Activated CD4-positive, alpha-beta memory T cell treated with anti-CD3 and anti-CD28 coated beads, Interleukin-2, amount 10 ng/mL, durations not matched to agents 7 days and 5 days (primary cell): ENCODE measurements around the gene EBI3. TPM values are rescaled to one million over a fixed set of nuclear protein-coding genes. Genes with fewer than 3 reads are reported as not detected.
"Not testable (repeated sequence)": the region's sequence is repeated elsewhere in the genome, so short reads cannot be mapped to it uniquely, and the experiment has no call there.

Experiments used
- CTCF ChIA-PET: fragments of 350-600 bp; sonication (Branson Sonifier 250); formaldehyde crosslinking; loops from one replicate; lab custom pipeline; 2021; ENCODE audit warnings: antibody characterized with exemption, inconsistent platforms; lab: Charles Lee
- POLR2A ChIA-PET: fragments of 350-600 bp; sonication (Branson Sonifier 250); formaldehyde crosslinking; loops from one replicate; lab custom pipeline; 2021; ENCODE audit warnings: antibody characterized with exemption; lab: Charles Lee
- DNase-seq: peaks from one replicate; pipeline ENCODE4 v3.0.0-alpha.2; 2020
- H3K27ac Mint-ChIP-seq: one replicate; pipeline ENCODE4 v1.8.0; 2021; ENCODE audit warnings: mild to moderate bottlenecking, mixed read lengths
- H3K27me3 Mint-ChIP-seq: one replicate; pipeline ENCODE4 v1.8.0; 2021; ENCODE audit warnings: mixed read lengths
- H3K36me3 Mint-ChIP-seq: one replicate; pipeline ENCODE4 v1.8.0; 2021; ENCODE audit warnings: low read depth, mixed read lengths
- H3K4me1 Mint-ChIP-seq: one replicate; pipeline ENCODE4 v1.8.0; 2021; ENCODE audit warnings: mixed read lengths
- H3K4me3 Mint-ChIP-seq: one replicate; pipeline ENCODE4 v1.8.0; 2021; ENCODE audit warnings: mild to moderate bottlenecking, mixed read lengths
- H3K9me3 Mint-ChIP-seq: one replicate; pipeline ENCODE4 v1.8.0; 2021; ENCODE audit warnings: mixed read lengths
- total RNA-seq, 2 experiments: library from RNA; stranded (reverse); gene quantifications; one replicate each; pipeline ENCODE4 v1.2.3, GENCODE V29; 2021

The EBI3 gene
- total RNA-seq, 2 experiments from 2014 or later = 4.0 TPM

- peaks cover 24% of the 10 kb centered on the region for H3K27me3 Mint-ChIP-seq
- no peak for DNase-seq
- H3K9me3 Mint-ChIP-seq = no peaks in the 10 kb centered on the region
- ChIA-PET POLR2A (no interaction called here), CTCF (interaction anchor here (1.2 to 1.5 kb wide), 2 partner anchors 9 to 11 kb away, joined by 5 to 6 read pairs; no protein-coding TSS in a partner anchor)
- H3K4me3 Mint-ChIP-seq = no peak overlapping the region
- H3K27ac Mint-ChIP-seq = no peak overlapping the region
- no peaks in the 10 kb centered on the region for H3K36me3 Mint-ChIP-seq
- H3K4me1 Mint-ChIP-seq = peaks cover 2% of the 10 kb centered on the region
These were observed 47.9 kb downstream of the EBI3 start for GRCh38 chr19:4277191-4277696.

- H3K27ac Mint-ChIP-seq = no peak overlapping the region
- POLR2A ChIA-PET = no interaction called here
- no peak overlapping the region for H3K4me3 Mint-ChIP-seq
- peaks cover 2% of the 10 kb centered on the region for H3K4me1 Mint-ChIP-seq
- CTCF ChIA-PET = interaction anchor here (1.2 to 1.5 kb wide), 2 partner anchors 10 to 12 kb away, joined by 5 to 6 read pairs; no protein-coding TSS in a partner anchor
- DNase-seq = no peak
- H3K27me3 Mint-ChIP-seq = peaks cover 25% of the 10 kb centered on the region
- no peaks in the 10 kb centered on the region for H3K9me3 Mint-ChIP-seq
- H3K36me3 Mint-ChIP-seq = no peaks in the 10 kb centered on the region
These were observed 48.7 kb downstream of the EBI3 start for GRCh38 chr19:4278010-4278409.

GRCh38 chr19:4278419-4279266 lies 49.3 kb downstream of the EBI3 start, which contains the start of gene SHD:
TSS of gene SHD (plus strand) at chr19:4279266. CDS start at chr19:4280064, 798 bp downstream.
- no peaks in the 10 kb centered on the region for H3K36me3 Mint-ChIP-seq
- DNase-seq = no peak
- H3K27ac Mint-ChIP-seq = no peak within 1 kb of the TSS
- H3K9me3 Mint-ChIP-seq = no peaks in the 10 kb centered on the region
- no peak within 1 kb of the TSS for H3K4me3 Mint-ChIP-seq
- POLR2A ChIA-PET = no interaction called here
- CTCF ChIA-PET = interaction anchor here (1.2 to 1.5 kb wide), 2 partner anchors 11 to 12 kb away, joined by 5 to 6 read pairs; no protein-coding TSS in a partner anchor
- peaks cover 25% of the 10 kb centered on the region for H3K27me3 Mint-ChIP-seq
- H3K4me1 Mint-ChIP-seq = peaks cover 2% of the 10 kb centered on the region

GRCh38 chr19:4279267-4279529 lies 49.9 kb downstream of the EBI3 start:
- Mint-ChIP-seq H3K27me3 (peaks cover 25% of the 10 kb centered on the region), H3K4me3 (no peak overlapping the region), H3K4me1 (peaks cover 2% of the 10 kb centered on the region), H3K27ac (no peak overlapping the region), H3K9me3 (no peaks in the 10 kb centered on the region), H3K36me3 (no peaks in the 10 kb centered on the region)
- DNase-seq = no peak
- ChIA-PET CTCF (interaction anchor here (0.5 kb wide), 1 partner anchor 115 kb away, joined by 3 read pairs; no protein-coding TSS in a partner anchor), POLR2A (no interaction called here)

GRCh38 chr19:4279530-4280422 lies 50.5 kb downstream of the EBI3 start:
- Mint-ChIP-seq H3K4me1 (peaks cover 2% of the 10 kb centered on the region), H3K27me3 (peaks cover 25% of the 10 kb centered on the region), H3K27ac (no peak overlapping the region), H3K9me3 (no peaks in the 10 kb centered on the region), H3K36me3 (no peaks in the 10 kb centered on the region), H3K4me3 (no peak overlapping the region)
- ChIA-PET CTCF (interaction anchor here (0.5 to 1.4 kb wide), 3 partner anchors 13 to 116 kb away, joined by 3 read pairs; no protein-coding TSS in a partner anchor), POLR2A (no interaction called here)
- DNase-seq = no peak

- POLR2A ChIA-PET = no interaction called here
- no peak for DNase-seq
- CTCF ChIA-PET = interaction anchor here (1.1 kb wide), 1 partner anchor 18 kb away, joined by 3 read pairs; no protein-coding TSS in a partner anchor
These were observed 55.0 kb downstream of the EBI3 start for GRCh38 chr19:4284176-4284958.

GRCh38 chr19:4284974-4285373 lies 55.7 kb downstream of the EBI3 start:
- H3K36me3 Mint-ChIP-seq = no peaks in the 10 kb centered on the region
- POLR2A ChIA-PET = no interaction called here

More at GRCh38 chr19:4284176-4284958, 55.0 kb downstream of the EBI3 start:
- Mint-ChIP-seq H3K27ac (no peak overlapping the region), H3K36me3 (no peaks in the 10 kb centered on the region), H3K27me3 (peaks cover 16% of the 10 kb centered on the region), H3K4me1 (peaks cover 2% of the 10 kb centered on the region), H3K9me3 (no peaks in the 10 kb centered on the region), H3K4me3 (no peak overlapping the region)

GRCh38 chr19:4286141-4286540 lies 56.8 kb downstream of the EBI3 start:
- H3K9me3 Mint-ChIP-seq, DNase-seq, CTCF ChIA-PET, H3K27me3 Mint-ChIP-seq, POLR2A ChIA-PET, H3K36me3 Mint-ChIP-seq, H3K4me1 Mint-ChIP-seq, H3K27ac Mint-ChIP-seq, H3K4me3 Mint-ChIP-seq: not testable (repeated sequence)

More at GRCh38 chr19:4284974-4285373, 55.7 kb downstream of the EBI3 start:
- H3K4me1 Mint-ChIP-seq = no peaks in the 10 kb centered on the region
- H3K27me3 Mint-ChIP-seq = peaks cover 13% of the 10 kb centered on the region
- no peaks in the 10 kb centered on the region for H3K9me3 Mint-ChIP-seq
- no peak for DNase-seq
- H3K4me3 Mint-ChIP-seq = no peak overlapping the region
- no peak overlapping the region for H3K27ac Mint-ChIP-seq
- CTCF ChIA-PET = interaction anchor here (1.1 kb wide), 1 partner anchor 18 kb away, joined by 3 read pairs; no protein-coding TSS in a partner anchor

Other genes with a start within 250 kb of the EBI3 start
- 1,000 to 10,000 TPM; 1,543 to 1,592 TPM for gene EEF2, start 244.1 kb upstream of the EBI3 start, total RNA-seq
- 10 to 100 TPM; 28.6 to 33.2 TPM for gene PIAS4, start 221.8 kb upstream of the EBI3 start, total RNA-seq
- gene ZBTB7A, start 162.6 kb upstream of the EBI3 start, total RNA-seq = 10 to 100 TPM; 53.1 to 53.5 TPM
- gene MAP2K2, start 105.4 kb upstream of the EBI3 start, total RNA-seq = 100 to 1,000 TPM; 186 to 202 TPM
- under 1 TPM; 0.15 to 0.38 TPM for gene CREB3L3, start 75.9 kb upstream of the EBI3 start, total RNA-seq
- gene SIRT6, start 47.0 kb upstream of the EBI3 start, total RNA-seq = 10 to 100 TPM; 37.0 to 37.7 TPM
- gene ANKRD24, start 46.8 kb upstream of the EBI3 start, total RNA-seq = 1 to 10 TPM; 1.3 TPM
- 10 to 100 TPM; 21.7 to 25.3 TPM for gene YJU2, start 17.6 kb downstream of the EBI3 start, total RNA-seq
- not detected for gene SHD, start 49.7 kb downstream of the EBI3 start, total RNA-seq
- 1 to 10 TPM; 2.6 to 4.0 TPM for gene TMIGD2, start 72.9 kb downstream of the EBI3 start, total RNA-seq
- 1 to 10 TPM; 3.2 to 3.4 TPM for gene FSD1, start 75.1 kb downstream of the EBI3 start, total RNA-seq
- gene STAP2, start 109.3 kb downstream of the EBI3 start, total RNA-seq = 1 to 10 TPM; 8.3 to 8.6 TPM
- gene MPND, start 114.0 kb downstream of the EBI3 start, total RNA-seq = 10 to 100 TPM; 19.1 to 20.4 TPM
- gene SH3GL1, start 171.0 kb downstream of the EBI3 start, total RNA-seq = 10 to 100 TPM; 62.1 to 64.0 TPM
- 10 to 100 TPM; 71.7 to 82.5 TPM for gene CHAF1A, start 173.1 kb downstream of the EBI3 start, total RNA-seq
- 10 to 100 TPM; 49.6 to 50.1 TPM for gene UBXN6, start 228.3 kb downstream of the EBI3 start, total RNA-seq
- 10 to 100 TPM; 47.1 to 50.6 TPM for gene HDGFL2, start 242.8 kb downstream of the EBI3 start, total RNA-seq